Neural cell (in vitro differentiated cells): Measurements from ENCODE around the gene BRF1. TPM values are rescaled to one million over a fixed set of nuclear protein-coding genes. Genes with fewer than 3 reads are reported as not detected.

Experiments
- H2AFZ ChIP-seq: fragments of 200-600, 300-800 bp; sonication (generic), shearing (Covaris generic); 2 replicates; pipeline ENCODE4 v1.6.0; 2014; ENCODE audit warnings: low read depth, mild to moderate bottlenecking, antibody characterized with exemption, low read length, moderate library complexity
- H3F3A ChIP-seq: fragments of 200-600 bp; shearing (Covaris generic); 2 replicates; pipeline ENCODE4 v1.6.1; 2016; ENCODE audit warnings: mild to moderate bottlenecking, moderate library complexity, mixed read lengths, antibody characterized with exemption, low read length; ENCODE audit not compliant: insufficient read depth, poor library complexity, severe bottlenecking
- H3K27ac ChIP-seq: fragments of 200-600, 300-800 bp; sonication (generic), shearing (Covaris generic); 2 replicates; pipeline ENCODE4 v1.5.1; 2014; ENCODE audit warnings: mild to moderate bottlenecking, low read length, moderate library complexity
- H3K27me3 ChIP-seq: fragments of 300-800, 200-600 bp; sonication (generic), shearing (Covaris generic); 2 replicates; pipeline ENCODE4 v1.6.0; 2014; ENCODE audit warnings: mild to moderate bottlenecking, low read depth, low read length, moderate library complexity; ENCODE audit not compliant: insufficient read depth
- H3K36me3 ChIP-seq: fragments of 300-800, 200-600 bp; sonication (generic), shearing (Covaris generic); 2 replicates; pipeline ENCODE4 v1.5.1; 2014; ENCODE audit warnings: mild to moderate bottlenecking, antibody characterized with exemption, low read length, moderate library complexity; ENCODE audit not compliant: insufficient read depth
- H3K4me2 ChIP-seq: fragments of 300-800, 200-600 bp; sonication (generic), shearing (Covaris generic); 2 replicates; pipeline ENCODE4 v1.6.0; 2014; ENCODE audit warnings: mild to moderate bottlenecking, low read length
- H3K4me3 ChIP-seq: fragments of 300-800, 200-600 bp; sonication (generic), shearing (Covaris generic); 2 replicates; pipeline ENCODE4 v1.5.1; 2014; ENCODE audit warnings: mild to moderate bottlenecking, low read length, moderate library complexity
- H3K79me2 ChIP-seq: fragments of 200-600 bp; shearing (Covaris generic); replicated peaks from 2 replicates; pipeline ENCODE4 v1.6.0; 2014; ENCODE audit warnings: mild to moderate bottlenecking, low read length, moderate library complexity; ENCODE audit not compliant: insufficient read depth
- H3K9ac ChIP-seq: fragments of 300-800, 200-600 bp; sonication (generic), shearing (Covaris generic); 2 replicates; pipeline ENCODE4 v1.6.1; 2016; ENCODE audit warnings: mild to moderate bottlenecking, low read length, mixed read lengths
- H3K9me2 ChIP-seq: fragments of 200-600 bp; shearing (Covaris generic); 2 replicates; pipeline ENCODE4 v1.6.1; 2016; ENCODE audit warnings: mild to moderate bottlenecking, low read length, mixed read lengths; ENCODE audit not compliant: insufficient read depth
- H3K9me3 ChIP-seq: fragments of 200-600, 300-800 bp; sonication (generic), shearing (Covaris generic); 2 replicates; pipeline ENCODE4 v1.6.1; 2016; ENCODE audit warnings: mild to moderate bottlenecking, mixed run types, low read length, moderate library complexity, mixed read lengths
- H4K20me1 ChIP-seq: fragments of 200-600 bp; shearing (Covaris generic); 2 replicates; pipeline ENCODE4 v1.6.1; 2016; ENCODE audit warnings: mild to moderate bottlenecking, mixed run types; ENCODE audit not compliant: insufficient read depth
- EP300 ChIP-seq: fragments of 450-650 bp; conservative IDR thresholded peaks from 2 replicates; pipeline ENCODE4 v1.6.1; 2014; ENCODE audit warnings: antibody characterized with exemption, mild to moderate bottlenecking, moderate library complexity; ENCODE audit not compliant: poor library complexity, severe bottlenecking
- EZH2 ChIP-seq: fragments of 200-600, 300-800 bp; shearing (Covaris generic), sonication (generic); IDR thresholded peaks from 2 replicates; pipeline ENCODE4 v1.6.1; 2014; ENCODE audit warnings: antibody characterized with exemption, low read length, borderline replicate concordance, mild to moderate bottlenecking; ENCODE audit not compliant: insufficient read depth, poor library complexity, severe bottlenecking
- MXI1 ChIP-seq: fragments of 450-650 bp; conservative IDR thresholded peaks from 2 replicates; pipeline ENCODE4 v1.6.1; 2014; ENCODE audit warnings: antibody characterized with exemption, mild to moderate bottlenecking; ENCODE audit not compliant: poor library complexity, severe bottlenecking
- POLR2AphosphoS5 ChIP-seq: IDR thresholded peaks from 2 replicates; pipeline ENCODE4 v1.6.1; 2012
- RAD21 ChIP-seq: fragments of 450-650 bp; conservative IDR thresholded peaks from 2 replicates; pipeline ENCODE4 v1.6.1; 2014; ENCODE audit warnings: antibody characterized with exemption, mild to moderate bottlenecking, moderate library complexity
- SMC3 ChIP-seq: fragments of 450-650 bp; conservative IDR thresholded peaks from 2 replicates; pipeline ENCODE4 v1.6.1; 2014; ENCODE audit warnings: antibody characterized with exemption, mild to moderate bottlenecking, moderate library complexity; ENCODE audit not compliant: poor library complexity
- TAF1 ChIP-seq: IDR thresholded peaks from 2 replicates; pipeline ENCODE4 v1.6.1; 2012; ENCODE audit warnings: low read depth
- polyA plus RNA-seq: library from polyadenylated mRNA; depleted of rRNA; stranded (reverse); fragments of >200 nt; gene quantifications from 2 replicates; pipeline ENCODE4 v1.2.3, GENCODE V29; 2014
- TF ChIP-seq, protein P1 (sequence below): fragments of 450-650 bp; IDR thresholded peaks from 2 replicates; pipeline ENCODE4 v1.5.1; 2014; ENCODE audit warnings: antibody characterized with exemption, mild to moderate bottlenecking, moderate library complexity; ENCODE audit not compliant: poor library complexity, severe bottlenecking
- TF ChIP-seq, protein P2 (sequence below): IDR thresholded peaks from 2 replicates; pipeline ENCODE4 v1.6.1; 2012; ENCODE audit warnings: borderline replicate concordance

The BRF1 gene
- polyA plus RNA-seq, 1 donor from 2014 or later = 69.4 TPM

- no peaks in the 10 kb centered on the region for H3K36me3 ChIP-seq
- H2AFZ ChIP-seq = peak within 1 kb of the TSS; percentile 72
- H3K27me3 ChIP-seq = no peaks in the 10 kb centered on the region
- peaks cover 4% of the 10 kb centered on the region for H4K20me1 ChIP-seq
- peak within 1 kb of the TSS; percentile 97 for H3K4me3 ChIP-seq
- H3F3A ChIP-seq = no peaks in the 10 kb centered on the region
- peak within 1 kb of the TSS; percentile 78 for H3K27ac ChIP-seq
- no peak for TF ChIP-seq TAF1
- TF ChIP-seq POLR2AphosphoS5 = peak; percentile 66
- peak within 1 kb of the TSS; percentile 78 for H3K9ac ChIP-seq
- no peaks in the 10 kb centered on the region for H3K9me3 ChIP-seq
- no peaks in the 10 kb centered on the region for H3K9me2 ChIP-seq
- peaks cover 29% of the 10 kb centered on the region for H3K79me2 ChIP-seq
- peak within 1 kb of the TSS; percentile 91 for H3K4me2 ChIP-seq
These were observed 13.7 kb upstream of the BRF1 start, which contains the start of gene PACS2 for GRCh38 chr14:105314287-105315200. TSS of gene PACS2 (plus strand) at chr14:105314748. CDS start at chr14:105314919, 171 bp downstream.

GRCh38 chr14:105313381-105314286 lies 12.8 kb upstream of the BRF1 start:
- Histone ChIP-seq H3K36me3 (no peaks in the 10 kb centered on the region), H4K20me1 (peaks cover 4% of the 10 kb centered on the region), H3F3A (no peaks in the 10 kb centered on the region), H3K4me2 (peak overlapping the region; percentile 71), H2AFZ (peak overlapping the region; percentile 72), H3K27ac (peak overlapping the region; percentile 78), H3K4me3 (peak overlapping the region; percentile 72), H3K27me3 (no peaks in the 10 kb centered on the region), H3K9ac (peak overlapping the region; percentile 78), H3K79me2 (peaks cover 29% of the 10 kb centered on the region), H3K9me3 (no peaks in the 10 kb centered on the region), H3K9me2 (no peaks in the 10 kb centered on the region)
- no peak for TF ChIP-seq EZH2
- TF ChIP-seq, protein P1, sequence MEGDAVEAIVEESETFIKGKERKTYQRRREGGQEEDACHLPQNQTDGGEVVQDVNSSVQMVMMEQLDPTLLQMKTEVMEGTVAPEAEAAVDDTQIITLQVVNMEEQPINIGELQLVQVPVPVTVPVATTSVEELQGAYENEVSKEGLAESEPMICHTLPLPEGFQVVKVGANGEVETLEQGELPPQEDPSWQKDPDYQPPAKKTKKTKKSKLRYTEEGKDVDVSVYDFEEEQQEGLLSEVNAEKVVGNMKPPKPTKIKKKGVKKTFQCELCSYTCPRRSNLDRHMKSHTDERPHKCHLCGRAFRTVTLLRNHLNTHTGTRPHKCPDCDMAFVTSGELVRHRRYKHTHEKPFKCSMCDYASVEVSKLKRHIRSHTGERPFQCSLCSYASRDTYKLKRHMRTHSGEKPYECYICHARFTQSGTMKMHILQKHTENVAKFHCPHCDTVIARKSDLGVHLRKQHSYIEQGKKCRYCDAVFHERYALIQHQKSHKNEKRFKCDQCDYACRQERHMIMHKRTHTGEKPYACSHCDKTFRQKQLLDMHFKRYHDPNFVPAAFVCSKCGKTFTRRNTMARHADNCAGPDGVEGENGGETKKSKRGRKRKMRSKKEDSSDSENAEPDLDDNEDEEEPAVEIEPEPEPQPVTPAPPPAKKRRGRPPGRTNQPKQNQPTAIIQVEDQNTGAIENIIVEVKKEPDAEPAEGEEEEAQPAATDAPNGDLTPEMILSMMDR = no peak
- no peak for TF ChIP-seq EP300
- TF ChIP-seq TAF1 = no peak
- no peak for TF ChIP-seq RAD21
- no peak for TF ChIP-seq MXI1
- TF ChIP-seq, protein P2, sequence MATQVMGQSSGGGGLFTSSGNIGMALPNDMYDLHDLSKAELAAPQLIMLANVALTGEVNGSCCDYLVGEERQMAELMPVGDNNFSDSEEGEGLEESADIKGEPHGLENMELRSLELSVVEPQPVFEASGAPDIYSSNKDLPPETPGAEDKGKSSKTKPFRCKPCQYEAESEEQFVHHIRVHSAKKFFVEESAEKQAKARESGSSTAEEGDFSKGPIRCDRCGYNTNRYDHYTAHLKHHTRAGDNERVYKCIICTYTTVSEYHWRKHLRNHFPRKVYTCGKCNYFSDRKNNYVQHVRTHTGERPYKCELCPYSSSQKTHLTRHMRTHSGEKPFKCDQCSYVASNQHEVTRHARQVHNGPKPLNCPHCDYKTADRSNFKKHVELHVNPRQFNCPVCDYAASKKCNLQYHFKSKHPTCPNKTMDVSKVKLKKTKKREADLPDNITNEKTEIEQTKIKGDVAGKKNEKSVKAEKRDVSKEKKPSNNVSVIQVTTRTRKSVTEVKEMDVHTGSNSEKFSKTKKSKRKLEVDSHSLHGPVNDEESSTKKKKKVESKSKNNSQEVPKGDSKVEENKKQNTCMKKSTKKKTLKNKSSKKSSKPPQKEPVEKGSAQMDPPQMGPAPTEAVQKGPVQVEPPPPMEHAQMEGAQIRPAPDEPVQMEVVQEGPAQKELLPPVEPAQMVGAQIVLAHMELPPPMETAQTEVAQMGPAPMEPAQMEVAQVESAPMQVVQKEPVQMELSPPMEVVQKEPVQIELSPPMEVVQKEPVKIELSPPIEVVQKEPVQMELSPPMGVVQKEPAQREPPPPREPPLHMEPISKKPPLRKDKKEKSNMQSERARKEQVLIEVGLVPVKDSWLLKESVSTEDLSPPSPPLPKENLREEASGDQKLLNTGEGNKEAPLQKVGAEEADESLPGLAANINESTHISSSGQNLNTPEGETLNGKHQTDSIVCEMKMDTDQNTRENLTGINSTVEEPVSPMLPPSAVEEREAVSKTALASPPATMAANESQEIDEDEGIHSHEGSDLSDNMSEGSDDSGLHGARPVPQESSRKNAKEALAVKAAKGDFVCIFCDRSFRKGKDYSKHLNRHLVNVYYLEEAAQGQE = no peak
- no peak for TF ChIP-seq POLR2AphosphoS5
- TF ChIP-seq SMC3 = no peak
